Cardiac fibroblast (primary cell): ENCODE results near the gene ZNF773.
"Not testable (repeated sequence)": the region's sequence is repeated elsewhere in the genome, so short reads cannot be mapped to it uniquely, and the experiment has no call there.

Source experiments
- DNase-seq, 2 donors: peaks; one replicate each; pipeline versions ENCODE4 v3.0.0 to v3.0.0-alpha.2; 2010; ENCODE audit warnings: low read depth in 2 of 2
- H3K4me3 ChIP-seq, 2 donors: replicated peaks in 1 of 2; 1 replicate in 1 of 2; 2 replicates in 1 of 2; pipeline ENCODE4 v1.5.1; 2011; ENCODE audit warnings: low read depth in 2 of 2, low read length in 2 of 2, mild to moderate bottlenecking in 2 of 2, moderate library complexity in 1 of 2
- CTCF ChIP-seq: IDR thresholded peaks from one replicate; pipeline ENCODE4 v1.5.1; 2011; ENCODE audit warnings: low read depth, mild to moderate bottlenecking, low read length, inconsistent platforms

The ZNF773 gene

GRCh38 chr19:57506163-57506562 lies 6.4 kb downstream of the ZNF773 start:
- DNase-seq: no peak
- TF ChIP-seq CTCF: no peak
- H3K4me3 ChIP-seq: no peak overlapping the region

GRCh38 chr19:57511484-57511883 lies 11.7 kb downstream of the ZNF773 start:
- no peak for DNase-seq
- H3K4me3 ChIP-seq: no peak overlapping the region
- TF ChIP-seq CTCF: no peak

- no peak overlapping the region for H3K4me3 ChIP-seq
- TF ChIP-seq CTCF: no peak
- peak; percentile 28 to 31 for DNase-seq
Measured at GRCh38 chr19:57512845-57513244, 13.1 kb downstream of the ZNF773 start.

GRCh38 chr19:57515255-57515654 lies 15.5 kb downstream of the ZNF773 start:
- no peak for DNase-seq
- no peak overlapping the region for H3K4me3 ChIP-seq
- TF ChIP-seq CTCF: no peak

- H3K4me3 ChIP-seq: not testable (repeated sequence)
Measured at GRCh38 chr19:57518021-57518420, 18.3 kb downstream of the ZNF773 start.

GRCh38 chr19:57527136-57527881 lies 27.6 kb downstream of the ZNF773 start, which contains the start of gene ZNF549:
TSS of gene ZNF549 (plus strand) at chr19:57527356. CDS start at chr19:57527574, 218 bp downstream.
- peak within 1 kb of the TSS; percentile 95 to 99 for H3K4me3 ChIP-seq
- peak; percentile 93 to 94 for DNase-seq
- no peak for TF ChIP-seq CTCF

More at GRCh38 chr19:57518021-57518420, 18.3 kb downstream of the ZNF773 start:
- DNase-seq: not testable (repeated sequence)

GRCh38 chr19:57537953-57538547 lies 38.3 kb downstream of the ZNF773 start:
- H3K4me3 ChIP-seq: no peak overlapping the region
- TF ChIP-seq CTCF: no peak
- peak in 1 of 2 donors; percentile 14 for DNase-seq
